Activated CD8-positive, alpha-beta memory T cell treated with anti-CD3 and anti-CD28 coated beads for 24 hours (primary cell): Measurements from ENCODE around the gene EBLN2.

ENCODE experiments used
- DNase-seq: peaks from one replicate; pipeline ENCODE4 v3.0.0-alpha.2; 2020

EBLN2 gene

DNA sequence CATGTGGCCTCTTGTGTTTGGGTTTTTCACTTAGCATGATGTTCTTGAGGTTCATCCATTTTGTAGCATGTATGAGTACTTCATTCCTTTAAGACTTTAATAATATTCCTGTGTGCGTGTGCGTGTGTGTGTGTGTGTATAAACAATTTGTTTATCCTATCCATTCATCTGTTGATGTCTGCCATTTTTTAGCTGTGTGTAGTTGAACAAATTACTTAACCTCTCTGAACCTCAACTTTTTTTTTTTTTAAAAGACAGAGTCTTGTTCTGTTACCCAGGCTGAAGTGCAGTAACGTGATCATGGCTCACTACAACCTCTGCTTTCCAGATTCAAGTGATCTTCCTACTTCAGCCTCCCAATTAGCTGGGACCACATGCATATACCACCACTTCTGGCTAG lies 47.3 kb downstream of the EBLN2 start:
- DNase-seq = no peak

DNA sequence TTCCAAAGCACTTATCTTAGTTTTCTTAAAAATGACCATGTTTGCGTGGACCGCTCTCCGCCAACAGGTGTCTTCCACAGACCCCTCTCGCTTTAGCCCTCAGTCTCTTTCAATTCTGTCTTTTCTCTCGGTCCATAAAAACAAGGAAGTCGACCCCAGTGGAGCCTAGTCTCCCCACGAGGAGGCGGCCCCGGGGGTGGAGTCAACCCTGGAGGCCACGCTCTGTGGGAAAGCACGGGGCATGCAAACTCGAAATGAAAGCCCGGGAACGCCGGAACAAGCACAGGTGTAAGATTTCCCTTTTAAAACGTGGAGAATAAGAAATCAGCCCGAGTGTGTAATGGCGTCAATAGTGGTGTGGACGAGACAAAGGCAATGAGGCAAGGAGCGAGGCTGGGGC lies 49.1 kb downstream of the EBLN2 start:
- no peak for DNase-seq
